ENCODE data around the gene COBL. TPM values are rescaled to one million over a fixed set of nuclear protein-coding genes. Genes with fewer than 3 reads are reported as not detected.

The COBL gene
- polyA plus RNA-seq, 1 donor: 30.5 TPM

DNA sequence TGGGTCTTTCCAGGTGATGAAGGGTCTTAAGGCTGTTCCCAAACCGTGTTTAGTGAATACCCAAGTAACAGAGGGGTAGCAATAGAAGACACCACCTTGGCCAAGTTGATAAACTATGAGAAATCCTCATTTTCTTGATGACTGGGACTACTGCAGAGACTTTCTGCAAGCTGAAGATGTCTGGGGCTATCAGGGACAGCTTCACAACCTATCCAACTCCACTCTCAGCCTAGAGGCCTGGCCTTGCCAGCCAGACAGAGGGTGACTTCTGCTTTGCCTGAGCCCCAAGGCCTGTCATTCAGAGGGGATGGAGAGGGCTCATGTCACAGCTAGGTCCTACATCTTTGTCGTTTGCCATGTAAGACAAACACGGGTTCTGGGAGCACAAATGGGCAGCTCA lies 278.0 kb downstream of the COBL start:
- Histone ChIP-seq H3K27ac (ENCODE audit: low read length) (no peak overlapping the region), H3K27me3 (ENCODE audit: control insufficient read depth, insufficient read depth, low read length) (no peaks in the 10 kb centered on the region)
- no CpG with 5 or more reads among the region's 3 CpGs for WGBS (ENCODE audit: insufficient coverage, low lambda C conversion rate)

DNA sequence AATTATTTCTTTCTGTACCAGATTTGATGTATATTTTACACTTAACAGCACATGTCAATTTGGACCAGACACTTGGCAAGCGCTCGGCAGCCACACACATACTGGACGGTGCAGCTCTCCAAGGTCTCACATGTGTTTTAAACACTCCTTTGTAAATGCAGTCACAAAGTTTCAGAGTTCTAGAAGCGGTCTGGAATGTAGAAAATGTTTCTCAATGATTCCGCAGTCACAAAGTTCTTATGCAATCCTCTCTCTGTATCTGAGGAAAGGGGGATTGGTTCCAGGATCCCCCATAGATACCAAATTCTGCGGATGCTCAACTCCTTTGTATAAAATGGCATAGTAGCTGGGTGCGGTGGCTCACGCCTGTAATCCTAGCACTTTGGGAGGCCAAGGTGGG lies 280.9 kb downstream of the COBL start:
- Histone ChIP-seq H3K4me3 (ENCODE audit: low read length) (no peak overlapping the region), H3K27ac (ENCODE audit: low read length) (no peak overlapping the region), H3K27me3 (ENCODE audit: control insufficient read depth, insufficient read depth, low read length) (no peaks in the 10 kb centered on the region), H3K36me3 (ENCODE audit: control insufficient read depth, insufficient read depth, low read length) (peaks cover 30% of the 10 kb centered on the region), H3K9me3 (ENCODE audit: control insufficient read depth, low read depth, low read length) (no peaks in the 10 kb centered on the region), H3K4me1 (ENCODE audit: control insufficient read depth, insufficient read depth, low read length) (no peaks in the 10 kb centered on the region)
- no CpG with 5 or more reads among the region's 8 CpGs for WGBS (ENCODE audit: insufficient coverage, low lambda C conversion rate)
- no peak for DNase-seq

More for the DNA sequence above, 278.0 kb downstream of the COBL start:
- DNase-seq: no peak
- Histone ChIP-seq H3K4me1 (ENCODE audit: control insufficient read depth, insufficient read depth, low read length) (no peaks in the 10 kb centered on the region), H3K4me3 (ENCODE audit: low read length) (no peak overlapping the region), H3K36me3 (ENCODE audit: control insufficient read depth, insufficient read depth, low read length) (peaks cover 27% of the 10 kb centered on the region), H3K9me3 (ENCODE audit: control insufficient read depth, low read depth, low read length) (no peaks in the 10 kb centered on the region)

DNA sequence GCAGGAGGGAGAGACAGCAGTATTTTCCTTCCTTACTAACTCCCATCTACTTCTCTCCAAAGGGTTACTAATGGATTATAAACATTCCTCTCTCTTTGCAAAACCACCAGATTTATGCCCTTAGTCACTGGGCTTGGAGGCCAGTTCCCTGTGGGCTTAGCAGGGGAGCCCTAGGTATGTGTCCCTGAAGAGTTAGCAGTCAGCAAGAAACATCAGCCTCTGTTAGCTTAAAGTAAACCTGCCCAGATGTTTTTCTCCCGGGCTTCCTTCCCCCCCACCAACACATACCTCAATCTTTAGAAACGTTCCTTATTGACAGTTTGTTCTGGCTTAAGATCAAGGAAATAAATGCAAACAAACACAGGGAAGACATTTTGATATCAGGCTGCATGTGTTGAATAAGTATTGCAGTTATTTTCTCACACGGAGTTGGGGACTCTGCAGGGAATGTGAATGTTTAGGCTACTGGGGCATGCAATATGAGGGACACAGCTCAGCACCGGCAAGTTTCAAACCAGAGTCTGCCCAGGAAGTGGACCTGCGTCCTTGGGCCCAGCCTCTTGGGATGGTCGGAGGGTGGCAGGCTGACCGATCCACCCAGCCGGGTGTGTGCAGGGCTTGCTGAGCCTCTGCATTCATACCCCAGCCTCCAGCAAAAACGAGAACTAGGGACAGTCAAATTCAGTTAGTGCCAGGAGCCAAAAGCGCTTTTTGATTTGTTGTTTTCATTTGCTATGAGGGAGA lies 281.9 kb downstream of the COBL start:
- Histone ChIP-seq H3K36me3 (ENCODE audit: control insufficient read depth, insufficient read depth, low read length) (peaks cover 31% of the 10 kb centered on the region), H3K27me3 (ENCODE audit: control insufficient read depth, insufficient read depth, low read length) (no peaks in the 10 kb centered on the region), H3K4me3 (ENCODE audit: low read length) (no peak overlapping the region), H3K9me3 (ENCODE audit: control insufficient read depth, low read depth, low read length) (no peaks in the 10 kb centered on the region), H3K4me1 (ENCODE audit: control insufficient read depth, insufficient read depth, low read length) (no peaks in the 10 kb centered on the region), H3K27ac (ENCODE audit: low read length) (no peak overlapping the region)
- no peak for DNase-seq
- 57% methylated on average over 1 of the region's 10 CpGs for WGBS (ENCODE audit: insufficient coverage, low lambda C conversion rate)

DNA sequence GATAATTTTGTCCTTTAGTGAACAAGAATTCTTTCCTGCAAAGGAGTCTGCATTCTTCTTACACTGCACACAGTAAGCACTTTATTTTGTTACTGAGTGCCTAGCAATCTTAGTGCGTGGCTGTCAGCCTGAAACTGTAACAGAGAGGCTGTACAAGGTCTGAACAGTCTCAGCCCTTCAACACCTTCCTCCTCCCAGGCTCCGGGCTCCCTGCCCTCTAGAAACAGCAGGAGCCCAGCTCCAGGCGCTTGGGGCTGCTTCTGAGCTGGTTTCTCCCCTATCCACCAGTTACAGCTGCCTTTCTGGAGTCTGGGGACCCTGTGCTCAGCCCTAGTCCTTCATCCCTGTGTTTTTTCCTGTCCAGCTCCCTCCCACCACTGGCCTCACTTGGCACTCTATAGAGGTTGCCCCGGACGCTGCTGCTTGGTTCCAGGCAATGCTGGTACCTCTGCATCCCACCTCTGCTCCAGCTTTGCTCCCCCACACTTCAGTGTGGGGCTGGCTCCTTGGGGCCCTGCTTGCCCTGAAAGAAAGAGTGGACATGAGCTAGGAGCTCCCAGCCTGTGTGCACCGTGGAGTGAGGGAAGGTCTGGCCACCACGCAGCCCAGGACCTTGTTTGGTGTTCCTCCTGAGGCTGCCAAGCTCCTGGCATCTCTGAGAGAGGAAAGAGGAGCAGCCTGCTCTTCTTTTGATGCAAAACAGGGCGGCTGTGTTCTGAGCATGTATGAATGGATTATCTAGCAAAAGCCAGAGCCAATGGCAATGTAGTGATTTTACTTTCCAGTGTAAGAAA lies 282.7 kb downstream of the COBL start:
- WGBS (ENCODE audit: insufficient coverage, low lambda C conversion rate): no CpG with 5 or more reads among the region's 8 CpGs
- H3K27me3 ChIP-seq (ENCODE audit: control insufficient read depth, insufficient read depth, low read length): no peaks in the 10 kb centered on the region
- H3K4me3 ChIP-seq (ENCODE audit: low read length): no peak overlapping the region
- no peaks in the 10 kb centered on the region for H3K9me3 ChIP-seq (ENCODE audit: control insufficient read depth, low read depth, low read length)
- peaks cover 26% of the 10 kb centered on the region for H3K36me3 ChIP-seq (ENCODE audit: control insufficient read depth, insufficient read depth, low read length)
- H3K4me1 ChIP-seq (ENCODE audit: control insufficient read depth, insufficient read depth, low read length): no peaks in the 10 kb centered on the region
- no peak for DNase-seq
- H3K27ac ChIP-seq (ENCODE audit: low read length): no peak overlapping the region

DNA sequence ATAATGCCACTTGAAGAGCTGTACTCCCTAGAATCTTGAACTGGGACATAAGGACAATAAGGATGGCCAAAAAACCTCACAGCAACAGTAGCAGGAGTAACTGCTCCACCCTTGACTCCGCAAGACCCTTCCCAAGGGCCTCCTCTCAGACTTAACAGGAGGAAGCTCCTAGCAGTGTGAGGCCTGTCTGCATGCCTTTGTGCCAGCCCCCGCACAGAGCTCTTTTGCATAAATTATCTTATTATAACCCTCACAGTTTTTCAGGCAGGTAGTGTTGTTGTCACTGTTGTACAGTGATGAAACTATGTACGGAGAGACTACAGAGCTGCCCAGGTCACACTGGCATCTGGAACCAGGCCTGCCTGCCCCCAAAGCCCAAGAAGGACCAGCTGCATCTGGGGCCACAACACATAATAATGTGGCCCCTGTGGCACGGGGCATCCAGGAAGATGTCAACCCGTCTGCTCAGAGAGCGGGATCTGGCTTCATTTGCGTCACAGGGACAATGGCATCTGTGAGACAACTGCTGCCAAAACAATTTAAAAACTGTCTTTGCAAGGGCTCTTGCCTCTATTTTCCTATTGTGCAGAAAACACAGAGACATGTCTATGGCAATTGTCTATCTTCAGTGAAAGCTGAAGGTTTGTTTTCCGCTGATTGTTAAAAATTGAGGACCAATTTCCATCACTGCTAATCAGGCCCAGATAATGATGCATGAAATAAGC lies 284.7 kb downstream of the COBL start:
- Histone ChIP-seq H3K4me1 (ENCODE audit: control insufficient read depth, insufficient read depth, low read length) (no peaks in the 10 kb centered on the region), H3K27ac (ENCODE audit: low read length) (no peak overlapping the region), H3K9me3 (ENCODE audit: control insufficient read depth, low read depth, low read length) (no peaks in the 10 kb centered on the region), H3K36me3 (ENCODE audit: control insufficient read depth, insufficient read depth, low read length) (peaks cover 36% of the 10 kb centered on the region), H3K27me3 (ENCODE audit: control insufficient read depth, insufficient read depth, low read length) (no peaks in the 10 kb centered on the region), H3K4me3 (ENCODE audit: low read length) (no peak overlapping the region)
- whole genome bisulfite sequencing (ENCODE audit: insufficient coverage, low lambda C conversion rate): 100% methylated on average over 1 of the region's 8 CpGs
- no peak for DNase-seq

DNA sequence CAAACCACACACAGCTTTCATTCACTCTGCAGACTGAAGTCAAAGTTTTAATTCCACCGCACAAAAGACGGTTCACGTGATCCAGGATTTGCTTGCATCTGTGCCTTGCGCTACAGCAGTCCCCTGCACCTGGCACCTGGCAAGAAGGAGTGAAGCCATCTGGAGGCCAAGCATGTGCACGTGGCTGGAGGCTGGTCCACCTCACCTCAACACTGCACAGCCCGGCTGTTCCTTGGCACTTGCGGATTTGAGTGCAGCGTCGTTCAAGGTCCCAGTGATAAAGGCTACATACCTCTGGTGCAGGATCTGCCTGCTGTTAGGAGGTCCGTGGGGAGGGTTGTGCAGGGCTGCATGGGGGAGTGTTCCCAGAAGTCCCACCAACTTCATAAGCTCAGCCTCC lies 285.4 kb downstream of the COBL start:
- H3K4me1 ChIP-seq (ENCODE audit: control insufficient read depth, insufficient read depth, low read length): no peaks in the 10 kb centered on the region
- no peak overlapping the region for H3K4me3 ChIP-seq (ENCODE audit: low read length)
- peaks cover 43% of the 10 kb centered on the region for H3K36me3 ChIP-seq (ENCODE audit: control insufficient read depth, insufficient read depth, low read length)
- no peak overlapping the region for H3K27ac ChIP-seq (ENCODE audit: low read length)
- no CpG with 5 or more reads among the region's 10 CpGs for WGBS (ENCODE audit: insufficient coverage, low lambda C conversion rate)
- DNase-seq: no peak
- H3K9me3 ChIP-seq (ENCODE audit: control insufficient read depth, low read depth, low read length): no peaks in the 10 kb centered on the region
- no peaks in the 10 kb centered on the region for H3K27me3 ChIP-seq (ENCODE audit: control insufficient read depth, insufficient read depth, low read length)

DNA sequence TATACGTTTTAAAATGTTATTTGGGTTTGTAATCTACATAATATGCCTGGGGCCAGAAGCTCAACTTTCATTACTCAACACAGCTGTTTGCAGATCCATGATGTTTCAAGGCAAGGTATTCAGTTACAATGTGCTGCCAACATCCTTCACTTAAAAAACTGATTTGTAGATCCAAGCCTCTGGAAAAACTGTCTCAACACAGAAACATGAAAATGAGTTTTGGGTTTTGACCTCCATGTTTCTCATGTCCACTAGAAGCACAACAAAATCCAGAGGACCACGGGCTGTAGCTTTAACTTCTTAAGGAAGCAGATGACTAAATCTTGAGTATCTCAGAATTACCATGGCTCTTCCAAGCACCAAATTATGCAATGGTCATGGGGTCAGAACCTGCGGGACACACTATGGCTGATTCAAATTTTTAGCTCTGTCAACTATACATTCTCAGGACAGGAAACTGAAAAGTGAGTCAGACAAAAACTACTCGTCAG lies 286.9 kb downstream of the COBL start:
- no peak for DNase-seq
- Histone ChIP-seq H3K4me1 (ENCODE audit: control insufficient read depth, insufficient read depth, low read length) (no peaks in the 10 kb centered on the region), H3K27me3 (ENCODE audit: control insufficient read depth, insufficient read depth, low read length) (no peaks in the 10 kb centered on the region), H3K4me3 (ENCODE audit: low read length) (no peak overlapping the region), H3K9me3 (ENCODE audit: control insufficient read depth, low read depth, low read length) (no peaks in the 10 kb centered on the region), H3K27ac (ENCODE audit: low read length) (no peak overlapping the region), H3K36me3 (ENCODE audit: control insufficient read depth, insufficient read depth, low read length) (peaks cover 50% of the 10 kb centered on the region)
- no CpG with 5 or more reads among the region's 4 CpGs for WGBS (ENCODE audit: insufficient coverage, low lambda C conversion rate)

DNA sequence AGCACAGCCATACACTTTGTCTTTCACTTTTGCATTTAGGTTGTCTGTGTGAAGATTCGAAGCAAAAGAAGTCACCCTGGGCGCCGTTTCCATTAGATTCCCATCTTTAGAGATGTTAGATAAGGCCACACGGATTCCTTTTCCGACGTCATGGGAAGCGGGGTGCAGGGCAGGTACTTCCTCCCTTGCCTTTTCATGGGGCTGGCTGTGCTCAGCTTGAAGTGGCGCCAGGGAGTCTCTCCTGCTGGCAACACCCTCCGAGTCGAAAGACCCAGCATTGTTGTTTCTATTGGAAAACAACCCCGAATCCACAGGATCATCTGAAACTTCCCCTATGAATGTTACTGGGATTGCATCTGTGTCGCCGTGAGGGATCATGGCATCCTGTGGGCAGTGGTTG lies 287.5 kb downstream of the COBL start:
- Histone ChIP-seq H3K27me3 (ENCODE audit: control insufficient read depth, insufficient read depth, low read length) (no peaks in the 10 kb centered on the region), H3K4me3 (ENCODE audit: low read length) (no peak overlapping the region), H3K4me1 (ENCODE audit: control insufficient read depth, insufficient read depth, low read length) (no peaks in the 10 kb centered on the region), H3K9me3 (ENCODE audit: control insufficient read depth, low read depth, low read length) (no peaks in the 10 kb centered on the region), H3K27ac (ENCODE audit: low read length) (no peak overlapping the region), H3K36me3 (ENCODE audit: control insufficient read depth, insufficient read depth, low read length) (peaks cover 52% of the 10 kb centered on the region)
- WGBS (ENCODE audit: insufficient coverage, low lambda C conversion rate): no CpG with 5 or more reads among the region's 13 CpGs
- DNase-seq: no peak

DNA sequence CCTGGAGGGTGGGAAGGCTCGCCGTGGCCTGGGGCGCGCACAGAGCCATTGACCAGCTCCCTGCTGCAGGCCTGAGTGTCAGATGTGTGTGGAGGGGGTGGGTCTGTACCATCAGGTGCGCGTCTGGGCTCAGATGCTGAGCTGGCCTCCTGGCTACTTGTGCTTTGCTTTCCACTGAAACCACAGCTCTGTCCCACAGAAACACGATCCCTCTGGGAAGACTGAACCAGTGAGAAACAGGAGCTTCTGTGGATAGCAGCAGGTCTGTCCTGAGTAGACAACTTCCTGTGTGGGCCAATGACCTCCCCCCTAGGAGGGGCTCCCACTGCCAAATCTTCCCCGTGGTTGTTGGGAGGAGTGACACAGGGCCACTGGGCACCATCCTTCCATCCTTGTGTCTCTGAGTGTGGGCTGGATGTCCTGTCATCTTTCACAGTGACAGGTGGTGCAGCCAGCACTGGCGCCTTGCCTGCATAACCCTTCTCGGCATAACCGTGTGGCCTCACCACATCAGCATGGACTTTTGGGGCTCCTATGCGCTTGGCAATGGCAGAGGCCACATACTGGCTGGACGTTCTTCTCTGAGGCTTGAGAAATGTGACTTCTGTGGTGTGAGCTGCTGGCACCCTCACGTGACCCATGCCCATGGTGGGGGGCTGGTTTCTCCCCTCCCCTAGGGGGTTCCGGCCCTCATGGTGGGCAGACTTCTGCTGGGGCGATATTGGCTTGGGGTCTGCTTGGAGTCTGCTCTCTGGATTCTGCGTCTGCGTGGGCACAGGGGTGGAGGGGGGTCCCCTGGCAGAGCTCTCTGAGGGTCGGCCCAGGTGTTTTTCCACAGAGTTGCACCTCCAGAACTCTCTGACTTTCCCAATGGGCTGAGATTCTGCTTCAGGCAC lies 288.4 kb downstream of the COBL start:
- DNase-seq: no peak

More for the DNA sequence above, 288.4 kb downstream of the COBL start:
- Histone ChIP-seq H3K36me3 (ENCODE audit: control insufficient read depth, insufficient read depth, low read length) (peaks cover 48% of the 10 kb centered on the region), H3K4me1 (ENCODE audit: control insufficient read depth, insufficient read depth, low read length) (no peaks in the 10 kb centered on the region), H3K4me3 (ENCODE audit: low read length) (no peak overlapping the region), H3K27me3 (ENCODE audit: control insufficient read depth, insufficient read depth, low read length) (no peaks in the 10 kb centered on the region), H3K27ac (ENCODE audit: low read length) (no peak overlapping the region), H3K9me3 (ENCODE audit: control insufficient read depth, low read depth, low read length) (no peaks in the 10 kb centered on the region)
- no CpG with 5 or more reads among the region's 19 CpGs for WGBS (ENCODE audit: insufficient coverage, low lambda C conversion rate)

Measured in large intestine (tissue), 3 donors.